SK-N-MC (cell line): ENCODE data around the gene ITPKA.

ENCODE experiments used
- EZH2 ChIP-seq: fragments of 200-600 bp; sonication (generic); IDR thresholded peaks from one replicate; pipeline ENCODE4 v1.6.1; 2017; ENCODE audit warnings: antibody characterized with exemption
- POLR2AphosphoS5 ChIP-seq: IDR thresholded peaks from 2 replicates; pipeline ENCODE4 v1.6.1; 2012; ENCODE audit warnings: mild to moderate bottlenecking, low read depth, low read length, borderline replicate concordance

GRCh38 chr15:41521614-41522013 is 27.9 kb downstream of the ITPKA start:
- TF ChIP-seq EZH2 = no peak
- no peak for TF ChIP-seq POLR2AphosphoS5
